GM18519 (cell line): ENCODE results near the gene OR6K6.

ENCODE experiments used
- ATAC-seq: cut with Tn5 transposase; IDR thresholded peaks from one replicate; pipeline ENCODE4 v1.9.1; 2021; ENCODE audit warnings: mild to moderate bottlenecking, moderate library complexity; ENCODE audit not compliant: unreplicated experiment, low FRiP score

The OR6K6 gene

DNA sequence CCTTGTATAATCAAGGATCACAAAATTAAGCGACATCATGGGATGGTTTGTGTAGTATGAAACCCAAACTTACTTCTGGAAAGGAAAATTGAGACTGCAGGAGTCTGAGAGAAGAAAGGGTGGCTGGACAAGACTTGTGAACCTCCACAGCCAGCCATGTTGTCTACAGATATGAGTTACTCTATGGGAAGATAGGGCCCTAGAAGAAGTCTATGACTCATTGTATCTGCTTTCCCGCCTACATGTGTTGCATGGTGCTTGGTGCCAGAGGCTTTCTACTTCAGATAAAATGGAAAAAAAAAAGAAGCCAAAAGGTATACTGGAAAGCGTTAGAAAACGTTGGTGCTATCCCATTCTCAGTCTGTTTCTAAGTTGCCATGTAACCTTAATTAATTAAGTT, 45.2 kb downstream of the OR6K6 start:
- no peak for ATAC-seq

GRCh38 chr1:158800526-158800925, 46.0 kb downstream of the OR6K6 start:
- no peak for ATAC-seq

DNA sequence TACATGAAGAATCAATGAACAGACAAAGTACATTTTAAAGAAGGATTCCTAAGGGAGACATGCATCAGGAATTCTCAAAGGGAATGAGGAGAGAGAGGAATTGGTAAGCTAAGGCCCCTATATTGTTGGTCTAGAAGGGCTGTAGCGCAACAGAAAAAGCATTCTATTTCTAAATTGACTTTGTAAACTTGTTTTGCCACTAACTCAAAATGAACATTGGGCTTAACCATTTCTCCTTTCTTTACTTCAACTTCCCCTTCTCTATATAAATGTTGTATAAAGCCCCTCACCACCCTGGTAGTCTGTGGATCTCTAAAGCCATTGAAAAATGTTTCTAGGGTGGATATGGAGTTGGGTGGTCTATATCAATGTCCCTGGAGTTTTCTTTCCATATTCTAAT, 46.9 kb downstream of the OR6K6 start:
- ATAC-seq, result no peak

DNA sequence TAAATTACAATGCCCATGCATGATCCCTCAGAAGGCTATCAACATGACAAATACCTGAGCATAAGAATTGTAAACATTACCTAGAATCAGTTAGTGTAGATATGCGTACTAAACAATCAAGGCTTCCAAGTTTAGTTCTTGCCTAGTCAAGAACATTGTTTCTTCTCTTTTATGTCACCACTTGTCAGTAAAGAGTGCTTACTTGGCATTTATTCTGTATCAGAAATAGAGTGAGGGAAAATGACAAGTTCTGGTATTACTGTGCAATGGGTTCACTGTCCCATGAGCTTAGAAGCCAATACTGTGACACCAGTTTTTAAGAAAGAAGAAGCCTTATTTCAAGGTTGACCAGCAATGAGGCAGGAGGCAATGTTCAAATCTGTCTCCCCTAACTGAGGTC, 49.2 kb downstream of the OR6K6 start:
- no peak for ATAC-seq
